GM19467 (cell line): ENCODE data around the gene ST3GAL6.

Experiments used
- ATAC-seq: cut with Tn5 transposase; IDR thresholded peaks from one replicate; pipeline ENCODE4 v1.9.1; 2021; ENCODE audit warnings: mild to moderate bottlenecking, moderate library complexity; ENCODE audit not compliant: unreplicated experiment

The ST3GAL6 gene

GRCh38 chr3:98739266-98739665 lies 23.9 kb upstream of the ST3GAL6 start:
- ATAC-seq, result no peak

GRCh38 chr3:98740324-98740723 lies 22.8 kb upstream of the ST3GAL6 start:
- ATAC-seq, result no peak

GRCh38 chr3:98741121-98741716 lies 21.9 kb upstream of the ST3GAL6 start:
- ATAC-seq, result no peak

- no peak for ATAC-seq
These were observed 20.1 kb upstream of the ST3GAL6 start for GRCh38 chr3:98743071-98743470.

GRCh38 chr3:98744283-98744682 lies 18.9 kb upstream of the ST3GAL6 start:
- ATAC-seq, result no peak

GRCh38 chr3:98745718-98746117 lies 17.4 kb upstream of the ST3GAL6 start:
- ATAC-seq, result no peak

GRCh38 chr3:98746122-98746521 lies 17.0 kb upstream of the ST3GAL6 start:
- no peak for ATAC-seq

- no peak for ATAC-seq
These were observed 16.3 kb upstream of the ST3GAL6 start for GRCh38 chr3:98746882-98747281.

GRCh38 chr3:98750276-98750919 lies 12.7 kb upstream of the ST3GAL6 start:
- no peak for ATAC-seq

GRCh38 chr3:98754483-98754882 lies 8.7 kb upstream of the ST3GAL6 start:
- no peak for ATAC-seq

GRCh38 chr3:98755601-98756000 lies 7.5 kb upstream of the ST3GAL6 start:
- ATAC-seq, result no peak

- no peak for ATAC-seq
These were observed 3.5 kb upstream of the ST3GAL6 start for GRCh38 chr3:98759629-98760028.

- ATAC-seq, result no peak
These were observed 1.4 kb upstream of the ST3GAL6 start for GRCh38 chr3:98761643-98762229.

- ATAC-seq, result no peak
These were observed 779 bp downstream of the ST3GAL6 start for GRCh38 chr3:98763819-98764418.

GRCh38 chr3:98764472-98764884 lies 1.3 kb downstream of the ST3GAL6 start:
- ATAC-seq, result no peak

- ATAC-seq, result no peak
These were observed 2.6 kb downstream of the ST3GAL6 start for GRCh38 chr3:98765721-98766120.

- no peak for ATAC-seq
These were observed 3.8 kb downstream of the ST3GAL6 start for GRCh38 chr3:98766924-98767323.

- no peak for ATAC-seq
These were observed 5.8 kb downstream of the ST3GAL6 start for GRCh38 chr3:98768961-98769360.

GRCh38 chr3:98769448-98769847 lies 6.3 kb downstream of the ST3GAL6 start:
- no peak for ATAC-seq

- no peak for ATAC-seq
These were observed 7.3 kb downstream of the ST3GAL6 start for GRCh38 chr3:98770261-98771039.

- ATAC-seq, result no peak
These were observed 8.9 kb downstream of the ST3GAL6 start for GRCh38 chr3:98772022-98772421.
